ENCODE results near the gene ARID1B. TPM values are rescaled to one million over a fixed set of nuclear protein-coding genes. Genes with fewer than 3 reads are reported as not detected.

ARID1B gene
- polyA plus RNA-seq, 4 donors, result 7.3 to 43.5 (median 17.0) TPM

DNA sequence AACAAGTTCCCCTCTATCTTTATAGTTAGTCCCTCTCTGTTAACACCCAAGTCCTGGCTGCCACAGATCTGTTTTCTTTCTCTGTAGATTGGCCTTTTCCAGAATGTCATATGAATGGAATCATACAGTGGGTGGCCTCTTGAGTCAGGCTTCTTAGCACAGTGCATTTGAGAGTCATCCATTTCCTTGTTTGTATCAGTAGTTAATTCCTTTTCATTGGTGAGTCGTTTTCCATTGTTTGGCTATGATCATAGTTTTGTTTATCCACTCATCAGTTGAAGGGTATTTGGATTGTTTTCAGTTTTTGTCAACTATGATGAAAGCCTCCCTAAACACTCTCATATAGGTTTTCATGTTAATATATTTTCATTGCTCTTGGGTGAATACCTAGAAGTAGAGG is 248.3 kb downstream of the ARID1B start:
- H3K4me3 ChIP-seq (ENCODE audit: low read depth in 1 of 3, low read length in 3 of 3), result no peak overlapping the region
- 63 to 72% (median 65%) methylated on average over 1 of the region's 1 CpG for WGBS, 3 donors
- FAIRE-seq (no peak), DNase-seq (no peak)
- no peaks in the 10 kb centered on the region for H3K27me3 ChIP-seq (ENCODE audit: control insufficient read depth in 3 of 3, insufficient read depth in 3 of 3, low read length in 3 of 3)
- no peak overlapping the region for H3K27ac ChIP-seq (ENCODE audit: low read depth in 1 of 3, low read length in 2 of 3)
- H3K36me3 ChIP-seq (ENCODE audit: control insufficient read depth in 3 of 3, insufficient read depth in 2 of 3, low read depth in 1 of 3, low read length in 3 of 3), result peaks cover 0 to 6% (median 0%) of the 10 kb centered on the region in 3 donors
- peaks cover 0 to 11% (median 3%) of the 10 kb centered on the region in 3 donors for H3K4me1 ChIP-seq (ENCODE audit: control insufficient read depth in 3 of 3, insufficient read depth in 2 of 3, low read depth in 1 of 3, low read length in 2 of 3)
- H3K9me3 ChIP-seq (ENCODE audit: control insufficient read depth in 2 of 2, insufficient read depth in 1 of 2, low read depth in 1 of 2, low read length in 1 of 2), result peaks cover 0 to 4% of the 10 kb centered on the region in 2 donors

DNA sequence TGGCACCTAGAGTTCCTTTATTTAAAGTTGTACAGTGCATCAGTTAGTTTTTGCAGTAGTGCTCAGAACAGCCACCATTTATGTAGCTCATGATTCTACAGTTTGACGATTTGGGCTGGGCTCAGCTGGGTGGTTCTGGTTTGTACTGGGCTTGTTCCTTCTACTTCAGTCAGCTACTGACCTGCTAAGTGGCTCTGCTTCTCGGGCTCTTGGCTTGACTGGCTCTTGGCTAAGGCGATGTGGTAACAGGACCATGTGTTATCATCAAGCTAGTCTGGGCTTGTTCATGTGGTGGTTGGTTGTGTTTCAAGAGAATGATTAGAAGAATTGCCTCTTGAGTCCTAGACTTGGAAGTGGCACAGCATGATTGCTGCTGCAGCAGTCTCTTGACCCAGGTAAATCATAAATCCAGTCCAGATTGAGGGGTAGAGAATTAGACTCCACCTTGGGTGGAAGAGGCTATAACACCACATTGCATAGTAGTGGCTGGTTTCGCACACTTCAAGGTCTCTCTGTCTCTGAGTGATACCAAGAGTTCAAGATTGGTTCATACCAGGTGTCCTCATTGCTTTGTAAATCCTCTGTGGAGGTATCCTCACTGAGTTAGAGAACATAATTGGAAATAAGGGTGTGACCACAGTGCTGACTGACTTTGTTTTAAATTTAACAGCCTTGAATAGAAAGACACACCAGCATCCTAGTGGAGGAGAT is 253.0 kb downstream of the ARID1B start:
- H3K4me1 ChIP-seq (ENCODE audit: control insufficient read depth in 3 of 3, insufficient read depth in 2 of 3, low read depth in 1 of 3, low read length in 2 of 3), result peaks cover 0 to 3% (median 0%) of the 10 kb centered on the region in 3 donors
- DNase-seq, result no peak
- no peak overlapping the region for H3K4me3 ChIP-seq (ENCODE audit: low read depth in 1 of 3, low read length in 3 of 3)
- FAIRE-seq, result no peak
- WGBS, 3 donors, result 95 to 98% (median 97%) methylated on average over 4 of the region's 4 CpGs
- peaks cover 0 to 4% of the 10 kb centered on the region in 2 donors for H3K9me3 ChIP-seq (ENCODE audit: control insufficient read depth in 2 of 2, insufficient read depth in 1 of 2, low read depth in 1 of 2, low read length in 1 of 2)
- H3K36me3 ChIP-seq (ENCODE audit: control insufficient read depth in 3 of 3, insufficient read depth in 2 of 3, low read depth in 1 of 3, low read length in 3 of 3), result peaks cover 0 to 6% (median 0%) of the 10 kb centered on the region in 3 donors
- no peaks in the 10 kb centered on the region for H3K27me3 ChIP-seq (ENCODE audit: control insufficient read depth in 3 of 3, insufficient read depth in 3 of 3, low read length in 3 of 3)
- no peak overlapping the region for H3K27ac ChIP-seq (ENCODE audit: low read depth in 1 of 3, low read length in 2 of 3)

DNA sequence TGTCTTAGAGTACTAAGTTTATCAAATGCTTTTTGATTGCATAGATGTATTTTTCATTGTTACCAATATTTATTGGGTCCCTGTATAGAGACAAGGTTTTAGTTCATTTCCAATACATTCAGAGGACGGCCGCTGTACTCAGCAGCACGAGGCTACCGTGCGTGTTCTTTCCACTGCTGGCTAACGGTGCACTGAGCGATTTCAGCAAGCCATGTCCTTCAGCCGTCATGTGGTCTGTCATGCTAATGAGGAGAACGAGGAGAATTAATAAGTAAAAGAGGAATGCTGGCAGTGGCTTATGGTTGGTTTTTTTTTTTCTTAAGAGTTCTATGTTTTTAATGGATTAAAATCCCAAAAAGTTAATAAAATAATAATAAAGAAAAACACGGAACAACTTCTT is 253.6 kb downstream of the ARID1B start:
- Histone ChIP-seq H3K27ac (ENCODE audit: low read depth in 1 of 3, low read length in 2 of 3) (no peak overlapping the region), H3K4me3 (ENCODE audit: low read depth in 1 of 3, low read length in 3 of 3) (no peak overlapping the region), H3K27me3 (ENCODE audit: control insufficient read depth in 3 of 3, insufficient read depth in 3 of 3, low read length in 3 of 3) (no peaks in the 10 kb centered on the region), H3K9me3 (ENCODE audit: control insufficient read depth in 2 of 2, insufficient read depth in 1 of 2, low read depth in 1 of 2, low read length in 1 of 2) (peaks cover 0 to 3% of the 10 kb centered on the region in 2 donors), H3K36me3 (ENCODE audit: control insufficient read depth in 3 of 3, insufficient read depth in 2 of 3, low read depth in 1 of 3, low read length in 3 of 3) (peaks cover 0 to 6% (median 0%) of the 10 kb centered on the region in 3 donors), H3K4me1 (ENCODE audit: control insufficient read depth in 3 of 3, insufficient read depth in 2 of 3, low read depth in 1 of 3, low read length in 2 of 3) (peaks cover 0 to 3% (median 0%) of the 10 kb centered on the region in 3 donors)
- 90 to 96% (median 94%) methylated on average over 10 of the region's 10 CpGs for WGBS, 3 donors
- no peak for FAIRE-seq
- no peak for DNase-seq

DNA sequence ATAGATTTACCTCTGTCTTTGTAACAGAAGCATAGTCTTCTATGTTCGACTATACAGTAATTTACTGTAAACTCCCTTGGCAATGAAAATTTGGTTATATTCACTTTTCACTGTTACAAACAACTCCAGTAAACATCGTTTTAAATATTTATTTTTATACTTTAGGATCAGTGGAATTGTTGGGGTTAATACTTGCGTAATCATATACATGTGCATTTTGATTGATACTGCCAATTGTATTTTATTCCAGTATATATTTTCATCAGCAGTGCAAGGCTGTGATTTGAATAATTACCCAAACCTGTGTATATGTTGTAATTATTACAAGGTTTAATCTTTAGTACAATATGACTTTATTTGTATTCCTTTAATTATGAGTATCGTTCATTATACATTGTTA is 255.7 kb downstream of the ARID1B start:
- FAIRE-seq (no peak), DNase-seq (no peak)
- WGBS, 3 donors, result 45 to 63% (median 56%) methylated on average over 4 of the region's 4 CpGs
- Histone ChIP-seq H3K36me3 (ENCODE audit: control insufficient read depth in 3 of 3, insufficient read depth in 2 of 3, low read depth in 1 of 3, low read length in 3 of 3) (peaks cover 0 to 4% (median 0%) of the 10 kb centered on the region in 3 donors), H3K27me3 (ENCODE audit: control insufficient read depth in 3 of 3, insufficient read depth in 3 of 3, low read length in 3 of 3) (no peaks in the 10 kb centered on the region), H3K27ac (ENCODE audit: low read depth in 1 of 3, low read length in 2 of 3) (no peak overlapping the region), H3K9me3 (ENCODE audit: control insufficient read depth in 2 of 2, insufficient read depth in 1 of 2, low read depth in 1 of 2, low read length in 1 of 2) (no peaks in the 10 kb centered on the region), H3K4me1 (ENCODE audit: control insufficient read depth in 3 of 3, insufficient read depth in 2 of 3, low read depth in 1 of 3, low read length in 2 of 3) (peaks cover 0 to 10% (median 0%) of the 10 kb centered on the region in 3 donors), H3K4me3 (ENCODE audit: low read depth in 1 of 3, low read length in 3 of 3) (no peak overlapping the region)

DNA sequence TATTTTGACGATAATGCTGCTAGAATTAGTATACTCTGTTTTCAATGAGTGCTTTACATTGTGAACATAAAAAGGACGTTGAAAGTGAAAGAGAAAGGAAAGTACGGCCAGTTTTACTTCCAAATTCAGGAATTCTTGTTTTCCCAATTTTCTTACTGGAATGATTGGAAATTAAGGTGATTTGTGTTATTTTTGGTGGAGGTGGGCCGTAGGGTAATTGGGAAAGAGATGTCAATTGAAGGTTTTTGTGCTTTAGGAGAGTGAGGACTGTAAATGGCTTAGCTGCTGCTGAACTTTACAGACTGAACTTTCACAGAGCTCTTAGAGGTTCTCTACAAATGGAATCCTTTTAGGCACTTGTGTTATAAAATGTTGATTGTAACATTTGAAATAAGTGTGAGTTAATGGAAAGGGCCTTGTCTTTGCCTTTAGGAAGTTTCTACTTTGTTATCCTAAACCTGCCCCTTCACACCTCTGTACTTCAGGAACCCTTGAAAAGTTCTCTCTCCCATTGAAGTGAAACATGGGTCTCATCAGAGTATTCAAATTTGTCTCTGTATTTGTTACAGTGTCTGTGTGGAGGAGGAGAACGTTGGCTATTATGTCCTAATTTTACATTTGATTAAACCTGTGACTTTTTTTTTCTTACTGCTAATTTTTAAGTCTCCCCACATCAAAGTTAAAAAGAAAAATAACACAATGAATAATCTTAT is 256.4 kb downstream of the ARID1B start:
- Histone ChIP-seq H3K27ac (ENCODE audit: low read depth in 1 of 3, low read length in 2 of 3) (peak overlapping the region; percentile 19 to 62 (median 60)), H3K36me3 (ENCODE audit: control insufficient read depth in 3 of 3, insufficient read depth in 2 of 3, low read depth in 1 of 3, low read length in 3 of 3) (peaks cover 0 to 4% (median 0%) of the 10 kb centered on the region in 3 donors), H3K4me1 (ENCODE audit: control insufficient read depth in 3 of 3, insufficient read depth in 2 of 3, low read depth in 1 of 3, low read length in 2 of 3) (peaks cover 0 to 10% (median 0%) of the 10 kb centered on the region in 3 donors), H3K27me3 (ENCODE audit: control insufficient read depth in 3 of 3, insufficient read depth in 3 of 3, low read length in 3 of 3) (no peaks in the 10 kb centered on the region), H3K4me3 (ENCODE audit: low read depth in 1 of 3, low read length in 3 of 3) (peak overlapping the region; percentile 12 to 50 (median 36)), H3K9me3 (ENCODE audit: control insufficient read depth in 2 of 2, insufficient read depth in 1 of 2, low read depth in 1 of 2, low read length in 1 of 2) (no peaks in the 10 kb centered on the region)
- FAIRE-seq, result no peak
- WGBS, 3 donors, result 2 to 3% (median 2%) methylated on average over 5 of the region's 5 CpGs
- peak; percentile 51 to 66 for DNase-seq

DNA sequence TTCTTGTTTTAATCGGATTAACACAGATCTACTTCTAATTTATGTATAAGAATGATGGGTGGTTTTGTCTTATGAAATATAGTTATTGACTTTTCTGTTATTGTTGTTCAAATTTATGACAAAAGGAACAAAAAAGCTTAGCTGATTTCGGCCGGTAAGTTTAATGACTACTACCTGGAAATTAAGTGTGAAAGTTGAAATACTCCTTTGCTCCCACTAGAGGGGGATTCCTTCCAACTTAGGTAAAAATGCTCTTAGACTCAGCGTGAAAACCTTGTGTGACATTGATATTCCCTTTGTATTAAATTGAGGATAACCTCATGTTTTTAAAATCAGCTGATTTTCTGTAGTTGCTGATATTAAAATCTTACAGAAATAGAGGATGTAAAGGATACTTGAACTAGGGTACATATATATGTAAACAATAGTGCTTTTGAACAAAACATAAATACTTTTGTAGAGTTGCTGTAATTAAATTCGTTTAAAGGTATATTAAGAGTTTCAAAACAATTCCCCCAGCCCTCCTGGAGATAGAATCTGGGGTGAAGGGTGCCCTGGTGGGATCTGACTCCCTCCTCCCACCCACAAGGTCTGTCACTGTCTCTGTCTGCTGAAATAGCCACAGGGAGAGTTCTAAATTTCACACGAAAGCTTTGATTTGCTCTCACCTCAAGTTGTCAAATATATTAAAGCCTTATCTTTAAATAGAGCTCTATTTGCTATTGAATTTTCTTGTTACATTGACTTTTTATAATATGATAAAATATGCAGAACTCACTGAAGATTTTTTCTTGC is 257.5 kb downstream of the ARID1B start:
- peak; percentile 33 for FAIRE-seq

DNA sequence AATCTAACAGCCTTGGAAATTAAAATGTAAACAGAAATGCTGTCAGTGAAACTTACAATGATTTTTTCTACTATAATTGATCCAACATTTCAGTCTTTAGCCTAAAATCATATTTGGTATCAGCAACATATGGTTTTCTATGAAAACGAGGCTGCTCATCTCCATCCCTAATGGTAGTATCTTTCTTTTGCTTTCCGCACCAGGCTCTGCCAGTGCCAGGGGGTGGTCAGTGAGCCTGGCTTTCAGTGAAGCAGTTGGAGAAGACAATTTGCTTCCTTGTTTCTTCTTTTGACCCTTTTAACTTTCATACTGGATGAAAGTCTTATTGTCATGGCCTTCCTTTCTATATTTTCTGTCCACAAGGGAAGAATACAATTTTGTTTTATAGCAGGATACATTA is 258.4 kb downstream of the ARID1B start:
- DNase-seq (no peak), FAIRE-seq (no peak)
- no peaks in the 10 kb centered on the region for H3K27me3 ChIP-seq (ENCODE audit: control insufficient read depth in 3 of 3, insufficient read depth in 3 of 3, low read length in 3 of 3)
- no peak overlapping the region for H3K27ac ChIP-seq (ENCODE audit: low read depth in 1 of 3, low read length in 2 of 3)
- no peak overlapping the region for H3K4me3 ChIP-seq (ENCODE audit: low read depth in 1 of 3, low read length in 3 of 3)
- H3K4me1 ChIP-seq (ENCODE audit: control insufficient read depth in 3 of 3, insufficient read depth in 2 of 3, low read depth in 1 of 3, low read length in 2 of 3), result peaks cover 0 to 10% (median 0%) of the 10 kb centered on the region in 3 donors
- peaks cover 0 to 10% (median 1%) of the 10 kb centered on the region in 3 donors for H3K36me3 ChIP-seq (ENCODE audit: control insufficient read depth in 3 of 3, insufficient read depth in 2 of 3, low read depth in 1 of 3, low read length in 3 of 3)
- 88% methylated on average over 2 of the region's 2 CpGs for WGBS, 3 donors
- no peaks in the 10 kb centered on the region for H3K9me3 ChIP-seq (ENCODE audit: control insufficient read depth in 2 of 2, insufficient read depth in 1 of 2, low read depth in 1 of 2, low read length in 1 of 2)

More for the DNA sequence above, 257.5 kb downstream of the ARID1B start:
- peak; percentile 51 to 62 for DNase-seq
- WGBS, 3 donors, result 23 to 32% (median 29%) methylated on average over 6 of the region's 6 CpGs
- Histone ChIP-seq H3K9me3 (ENCODE audit: control insufficient read depth in 2 of 2, insufficient read depth in 1 of 2, low read depth in 1 of 2, low read length in 1 of 2) (no peaks in the 10 kb centered on the region), H3K36me3 (ENCODE audit: control insufficient read depth in 3 of 3, insufficient read depth in 2 of 3, low read depth in 1 of 3, low read length in 3 of 3) (peaks cover 0 to 8% (median 1%) of the 10 kb centered on the region in 3 donors), H3K27me3 (ENCODE audit: control insufficient read depth in 3 of 3, insufficient read depth in 3 of 3, low read length in 3 of 3) (no peaks in the 10 kb centered on the region), H3K4me3 (ENCODE audit: low read depth in 1 of 3, low read length in 3 of 3) (no peak overlapping the region), H3K4me1 (ENCODE audit: control insufficient read depth in 3 of 3, insufficient read depth in 2 of 3, low read depth in 1 of 3, low read length in 2 of 3) (peaks cover 0 to 10% (median 0%) of the 10 kb centered on the region in 3 donors), H3K27ac (ENCODE audit: low read depth in 1 of 3, low read length in 2 of 3) (no peak overlapping the region)

DNA sequence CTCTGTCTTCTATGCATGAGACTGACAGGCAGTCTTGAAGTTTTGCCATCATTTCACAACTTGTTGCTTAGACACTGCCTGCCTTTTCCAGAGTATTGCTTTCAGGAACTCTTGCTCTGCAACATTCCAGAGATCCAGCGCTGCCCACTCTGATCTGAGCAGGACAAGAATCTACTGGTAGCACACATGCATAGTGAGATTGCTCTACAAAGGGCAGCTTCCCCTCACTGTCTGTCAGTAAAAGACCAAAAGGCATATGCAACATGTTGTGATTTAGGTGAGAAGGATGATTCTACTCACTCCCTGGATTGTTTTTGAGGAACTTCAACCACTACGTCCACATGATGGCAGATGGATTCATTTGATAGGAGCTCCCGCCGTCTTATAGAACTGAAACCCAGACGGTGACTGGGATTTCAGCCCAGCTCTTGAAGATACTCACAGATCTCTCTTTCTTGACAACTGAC is 259.1 kb downstream of the ARID1B start:
- no peak overlapping the region for H3K4me3 ChIP-seq (ENCODE audit: low read depth in 1 of 3, low read length in 3 of 3)
- 45 to 61% (median 50%) methylated on average over 5 of the region's 5 CpGs for WGBS, 3 donors
- peaks cover 0 to 10% (median 1%) of the 10 kb centered on the region in 3 donors for H3K36me3 ChIP-seq (ENCODE audit: control insufficient read depth in 3 of 3, insufficient read depth in 2 of 3, low read depth in 1 of 3, low read length in 3 of 3)
- H3K4me1 ChIP-seq (ENCODE audit: control insufficient read depth in 3 of 3, insufficient read depth in 2 of 3, low read depth in 1 of 3, low read length in 2 of 3), result peaks cover 0 to 10% (median 0%) of the 10 kb centered on the region in 3 donors
- no peaks in the 10 kb centered on the region for H3K27me3 ChIP-seq (ENCODE audit: control insufficient read depth in 3 of 3, insufficient read depth in 3 of 3, low read length in 3 of 3)
- DNase-seq (peak in 1 of 2 donors; percentile 26), FAIRE-seq (no peak)
- H3K27ac ChIP-seq (ENCODE audit: low read depth in 1 of 3, low read length in 2 of 3), result no peak overlapping the region
- no peaks in the 10 kb centered on the region for H3K9me3 ChIP-seq (ENCODE audit: control insufficient read depth in 2 of 2, insufficient read depth in 1 of 2, low read depth in 1 of 2, low read length in 1 of 2)

Measured in small intestine (tissue), 7 donors.